Measurements from ENCODE around the gene PLAC9. TPM values are rescaled to one million over a fixed set of nuclear protein-coding genes. Genes with fewer than 3 reads are reported as not detected.

Gene PLAC9
- total and polyA plus RNA-seq, 7 experiments from 2014 or later = not detected

GRCh38 chr10:80137031-80137862 is 4.7 kb downstream of the PLAC9 start:
- H3K36me3 Mint-ChIP-seq = no peaks in the 10 kb centered on the region
- no peaks in the 10 kb centered on the region for H3K36me3 ChIP-seq (ENCODE audit: control insufficient read depth in 2 of 3, insufficient read depth in 3 of 3, low read length in 3 of 3)
- H3K27ac ChIP-seq (ENCODE audit: low read depth, low read length) = no peak overlapping the region
- H3K27me3 Mint-ChIP-seq = peaks cover 15 to 37% (median 25%) of the 10 kb centered on the region in 5 donors
- no peaks in the 10 kb centered on the region for H3K4me1 ChIP-seq (ENCODE audit: control insufficient read depth in 2 of 2, insufficient read depth in 2 of 2, low read length in 2 of 2)
- intact Hi-C loops (cut with micrococcal nuclease) = no loop called here
- H3K4me1 Mint-ChIP-seq = peaks cover 0 to 7% (median 4%) of the 10 kb centered on the region in 7 donors
- H3K9me3 ChIP-seq (ENCODE audit: control insufficient read depth in 2 of 3, low read length in 3 of 3) = no peaks in the 10 kb centered on the region
- ChIA-PET POLR2A (interaction anchor here (0.7 to 1.4 kb wide), 2 partner anchors 51 to 67 kb away, joined by 3 read pairs; no protein-coding TSS in a partner anchor), CTCF (interaction anchor here (0.7 to 0.8 kb wide), 2 partner anchors 51 to 942 kb away, joined by 3 read pairs; no protein-coding TSS in a partner anchor)
- H3K4me3 ChIP-seq (ENCODE audit: low read length) = no peak overlapping the region
- no peak overlapping the region for H3K27ac Mint-ChIP-seq
- DNase-seq = no peak
- H3K4me3 Mint-ChIP-seq = no peak overlapping the region
- no peak for ATAC-seq
- peaks cover 0 to 3% of the 10 kb centered on the region in 2 donors for H3K27me3 ChIP-seq (ENCODE audit: control insufficient read depth in 2 of 2, insufficient read depth in 2 of 2, low read length in 2 of 2)
- peaks cover 0 to 1% (median 0%) of the 10 kb centered on the region in 11 donors for H3K9me3 Mint-ChIP-seq

- Mint-ChIP-seq H3K4me3 (no peak overlapping the region), H3K9me3 (peaks cover 0 to 1% (median 0%) of the 10 kb centered on the region in 11 donors), H3K27ac (no peak overlapping the region), H3K27me3 (peaks cover 12 to 33% (median 22%) of the 10 kb centered on the region in 5 donors), H3K36me3 (no peaks in the 10 kb centered on the region), H3K4me1 (peaks cover 0 to 4% (median 2%) of the 10 kb centered on the region in 7 donors)
- ChIA-PET CTCF (interaction anchor here (0.7 to 0.8 kb wide), 2 partner anchors 50 to 943 kb away, joined by 3 read pairs; no protein-coding TSS in a partner anchor), POLR2A (interaction anchor here (0.7 to 1.4 kb wide), 2 partner anchors 50 to 66 kb away, joined by 3 read pairs; no protein-coding TSS in a partner anchor)
- intact Hi-C loops (cut with micrococcal nuclease) = no loop called here
- Histone ChIP-seq H3K27ac (ENCODE audit: low read depth, low read length) (no peak overlapping the region), H3K4me3 (ENCODE audit: low read length) (no peak overlapping the region), H3K9me3 (ENCODE audit: control insufficient read depth in 2 of 3, low read length in 3 of 3) (no peaks in the 10 kb centered on the region), H3K4me1 (ENCODE audit: control insufficient read depth in 2 of 2, insufficient read depth in 2 of 2, low read length in 2 of 2) (no peaks in the 10 kb centered on the region), H3K36me3 (ENCODE audit: control insufficient read depth in 2 of 3, insufficient read depth in 3 of 3, low read length in 3 of 3) (no peaks in the 10 kb centered on the region), H3K27me3 (ENCODE audit: control insufficient read depth in 2 of 2, insufficient read depth in 2 of 2, low read length in 2 of 2) (peaks cover 0 to 3% of the 10 kb centered on the region in 2 donors)
- ATAC-seq (no peak), DNase-seq (no peak)
Measured at GRCh38 chr10:80137920-80138319, 5.4 kb downstream of the PLAC9 start.

DNA sequence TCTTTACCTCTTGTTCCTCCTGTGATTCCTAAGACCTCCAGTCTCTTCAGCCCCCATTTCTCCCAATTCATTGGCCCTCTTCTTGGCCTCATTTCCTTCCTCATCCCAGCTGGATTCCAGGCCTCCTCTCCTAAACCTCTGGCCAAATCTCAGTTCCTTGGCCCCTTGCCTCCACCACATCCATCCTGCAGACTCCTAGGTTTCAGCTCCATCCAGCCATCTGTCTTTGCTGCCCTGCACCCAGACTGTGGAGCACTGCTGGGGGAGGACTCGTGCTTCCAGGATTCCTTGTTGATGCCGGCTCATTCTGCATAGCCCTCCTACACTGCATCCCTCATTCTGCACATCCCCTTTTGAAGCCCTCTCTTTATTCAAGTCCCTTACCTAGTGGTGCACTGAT is 6.7 kb downstream of the PLAC9 start:
- intact Hi-C loops (cut with micrococcal nuclease) = no loop called here
- H3K27me3 Mint-ChIP-seq = peaks cover 5 to 22% (median 10%) of the 10 kb centered on the region in 5 donors
- no peak overlapping the region for H3K4me3 ChIP-seq (ENCODE audit: low read length)
- no peak overlapping the region for H3K27ac Mint-ChIP-seq
- H3K9me3 Mint-ChIP-seq = peaks cover 0 to 2% (median 0%) of the 10 kb centered on the region in 11 donors
- DNase-seq (no peak), ATAC-seq (no peak)
- H3K4me3 Mint-ChIP-seq = no peak overlapping the region
- ChIA-PET POLR2A (no interaction called here), CTCF (interaction anchor here (0.6 to 2.4 kb wide), 2 partner anchors 83 to 85 kb away, joined by 3 to 10 read pairs; no protein-coding TSS in a partner anchor)
- no peaks in the 10 kb centered on the region for H3K36me3 Mint-ChIP-seq
- H3K27me3 ChIP-seq (ENCODE audit: control insufficient read depth in 2 of 2, insufficient read depth in 2 of 2, low read length in 2 of 2) = no peaks in the 10 kb centered on the region
- H3K4me1 Mint-ChIP-seq = peaks cover 0 to 8% (median 6%) of the 10 kb centered on the region in 7 donors
- H3K4me1 ChIP-seq (ENCODE audit: control insufficient read depth in 2 of 2, insufficient read depth in 2 of 2, low read length in 2 of 2) = peaks cover 0 to 6% of the 10 kb centered on the region in 2 donors
- H3K9me3 ChIP-seq (ENCODE audit: control insufficient read depth in 2 of 3, low read length in 3 of 3) = no peaks in the 10 kb centered on the region
- no peaks in the 10 kb centered on the region for H3K36me3 ChIP-seq (ENCODE audit: control insufficient read depth in 2 of 3, insufficient read depth in 3 of 3, low read length in 3 of 3)
- H3K27ac ChIP-seq (ENCODE audit: low read depth, low read length) = no peak overlapping the region

DNA sequence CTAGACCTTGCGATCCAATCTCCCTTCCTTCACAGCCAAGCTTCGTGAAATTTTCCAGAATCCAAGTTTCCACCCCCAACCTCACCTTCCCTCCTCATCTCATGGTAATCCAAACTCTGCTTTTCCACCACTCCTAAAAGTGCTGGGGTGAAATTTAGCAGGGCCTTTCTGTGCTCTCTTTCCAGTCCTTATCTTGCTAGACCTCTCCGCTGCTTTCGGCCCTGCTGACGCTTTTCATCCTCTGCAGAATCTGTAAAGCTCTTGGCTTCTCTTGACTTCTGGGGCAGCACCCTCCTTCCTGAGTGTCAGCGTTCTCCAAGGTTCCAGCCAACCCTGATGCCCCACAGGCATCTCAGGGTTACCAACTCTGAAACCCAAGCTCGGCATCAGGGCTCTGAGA is 7.7 kb downstream of the PLAC9 start:
- ATAC-seq (no peak), DNase-seq (no peak)
- no peak overlapping the region for H3K4me3 ChIP-seq (ENCODE audit: low read length)
- Mint-ChIP-seq H3K9me3 (peaks cover 0 to 5% (median 0%) of the 10 kb centered on the region in 11 donors), H3K4me3 (no peak overlapping the region), H3K4me1 (peaks cover 8 to 17% (median 14%) of the 10 kb centered on the region in 7 donors), H3K36me3 (no peaks in the 10 kb centered on the region), H3K27me3 (peaks cover 0 to 16% (median 5%) of the 10 kb centered on the region in 5 donors), H3K27ac (peak overlapping the region in 2 of 9 donors; percentile 11)
- no peaks in the 10 kb centered on the region for H3K36me3 ChIP-seq (ENCODE audit: control insufficient read depth in 2 of 3, insufficient read depth in 3 of 3, low read length in 3 of 3)
- peaks cover 7 to 12% of the 10 kb centered on the region in 2 donors for H3K4me1 ChIP-seq (ENCODE audit: control insufficient read depth in 2 of 2, insufficient read depth in 2 of 2, low read length in 2 of 2)
- CTCF ChIA-PET = interaction anchor here (1.1 to 2.4 kb wide), 2 partner anchors 22 to 82 kb away, joined by 3 to 10 read pairs; no protein-coding TSS in a partner anchor
- POLR2A ChIA-PET = interaction anchor here (1.0 kb wide), 1 partner anchor 68 kb away, joined by 3 read pairs; no protein-coding TSS in a partner anchor
- no peaks in the 10 kb centered on the region for H3K27me3 ChIP-seq (ENCODE audit: control insufficient read depth in 2 of 2, insufficient read depth in 2 of 2, low read length in 2 of 2)
- intact Hi-C loops (cut with micrococcal nuclease) = loop anchor here in 1 of 2 donors (5.0 kb wide), 1 partner anchor 63 kb away; the partner anchor contains the start of gene TMEM254
- H3K27ac ChIP-seq (ENCODE audit: low read depth, low read length) = no peak overlapping the region
- H3K9me3 ChIP-seq (ENCODE audit: control insufficient read depth in 2 of 3, low read length in 3 of 3) = no peaks in the 10 kb centered on the region

- H3K9me3 Mint-ChIP-seq = peaks cover 0 to 5% (median 0%) of the 10 kb centered on the region in 11 donors
Measured at GRCh38 chr10:80141696-80142460, 9.3 kb downstream of the PLAC9 start.

More at GRCh38 chr10:80141696-80142460, 9.3 kb downstream of the PLAC9 start:
- H3K27ac Mint-ChIP-seq = peak overlapping the region in 1 of 9 donors; percentile 55
- H3K36me3 ChIP-seq (ENCODE audit: control insufficient read depth in 2 of 3, insufficient read depth in 3 of 3, low read length in 3 of 3) = no peaks in the 10 kb centered on the region
- peaks cover 7 to 12% of the 10 kb centered on the region in 2 donors for H3K4me1 ChIP-seq (ENCODE audit: control insufficient read depth in 2 of 2, insufficient read depth in 2 of 2, low read length in 2 of 2)
- H3K27me3 Mint-ChIP-seq = peaks cover 0 to 16% (median 5%) of the 10 kb centered on the region in 5 donors
- peaks cover 14 to 25% (median 23%) of the 10 kb centered on the region in 7 donors for H3K4me1 Mint-ChIP-seq
- no peaks in the 10 kb centered on the region for H3K36me3 Mint-ChIP-seq
- H3K4me3 Mint-ChIP-seq = peak overlapping the region in 1 of 10 donors; percentile 39
- H3K9me3 ChIP-seq (ENCODE audit: control insufficient read depth in 2 of 3, low read length in 3 of 3) = no peaks in the 10 kb centered on the region
- intact Hi-C loops (cut with micrococcal nuclease) = loop anchor here in 1 of 2 donors (2.0 to 5.0 kb wide), 2 partner anchors 65 to 83 kb away; partner anchors contain the start of gene TMEM254
- ATAC-seq (no peak), DNase-seq (no peak)
- no peak overlapping the region for H3K27ac ChIP-seq (ENCODE audit: low read depth, low read length)
- ChIA-PET CTCF (interaction anchor here (0.7 to 3.1 kb wide), 3 partner anchors 25 to 95 kb away, joined by 3 to 52 read pairs (median 3); no protein-coding TSS in a partner anchor), POLR2A (no interaction called here)
- H3K4me3 ChIP-seq (ENCODE audit: low read length) = no peak overlapping the region
- no peaks in the 10 kb centered on the region for H3K27me3 ChIP-seq (ENCODE audit: control insufficient read depth in 2 of 2, insufficient read depth in 2 of 2, low read length in 2 of 2)
